ENCODE measurements around the gene PFKL.

GRCh38 chr21:44327603-44327974 lies 27.7 kb downstream of the PFKL start:
- TF ChIP-seq, protein P1, sequence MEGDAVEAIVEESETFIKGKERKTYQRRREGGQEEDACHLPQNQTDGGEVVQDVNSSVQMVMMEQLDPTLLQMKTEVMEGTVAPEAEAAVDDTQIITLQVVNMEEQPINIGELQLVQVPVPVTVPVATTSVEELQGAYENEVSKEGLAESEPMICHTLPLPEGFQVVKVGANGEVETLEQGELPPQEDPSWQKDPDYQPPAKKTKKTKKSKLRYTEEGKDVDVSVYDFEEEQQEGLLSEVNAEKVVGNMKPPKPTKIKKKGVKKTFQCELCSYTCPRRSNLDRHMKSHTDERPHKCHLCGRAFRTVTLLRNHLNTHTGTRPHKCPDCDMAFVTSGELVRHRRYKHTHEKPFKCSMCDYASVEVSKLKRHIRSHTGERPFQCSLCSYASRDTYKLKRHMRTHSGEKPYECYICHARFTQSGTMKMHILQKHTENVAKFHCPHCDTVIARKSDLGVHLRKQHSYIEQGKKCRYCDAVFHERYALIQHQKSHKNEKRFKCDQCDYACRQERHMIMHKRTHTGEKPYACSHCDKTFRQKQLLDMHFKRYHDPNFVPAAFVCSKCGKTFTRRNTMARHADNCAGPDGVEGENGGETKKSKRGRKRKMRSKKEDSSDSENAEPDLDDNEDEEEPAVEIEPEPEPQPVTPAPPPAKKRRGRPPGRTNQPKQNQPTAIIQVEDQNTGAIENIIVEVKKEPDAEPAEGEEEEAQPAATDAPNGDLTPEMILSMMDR (IDR thresholded peaks at IDR 0.05), result no peak
- no peak for TF ChIP-seq EZH2 (IDR thresholded peaks at IDR 0.05)

Data from neural progenitor cell (in vitro differentiated cells).